Adrenal gland (tissue), 12 donors: Measurements from ENCODE around the gene SYDE1. TPM values are rescaled to one million over a fixed set of nuclear protein-coding genes. Genes with fewer than 3 reads are reported as not detected.
"Not testable (repeated sequence)": the region's sequence is repeated elsewhere in the genome, so short reads cannot be mapped to it uniquely, and the experiment has no call there.

ENCODE experiments used
- DNase-seq, 7 donors: peaks; one replicate each; pipeline ENCODE4 v3.0.0-alpha.2; 2019 to 2020
- H3K27ac ChIP-seq, 5 donors: fragments of 200-600 bp; sonication (generic) in 4 of 5; 1 replicate in 3 of 5; 2 replicates in 2 of 5; pipeline versions ENCODE4 v1.5.1 to v1.8.0; 2016 to 2020; ENCODE audit warnings: mild to moderate bottlenecking in 1 of 5
- H3K27me3 ChIP-seq: fragments of 200-600 bp; 2 replicates; pipeline ENCODE4 v1.8.0; 2021
- H3K36me3 ChIP-seq, 2 donors: fragments of 200-600 bp; replicated peaks in 1 of 2; 1 replicate in 1 of 2; 2 replicates in 1 of 2; pipeline versions ENCODE4 v1.5.1 to v1.8.0; 2018 to 2022
- H3K4me1 ChIP-seq, 2 donors: fragments of 200-600 bp; replicated peaks in 1 of 2; 1 replicate in 1 of 2; 2 replicates in 1 of 2; pipeline versions ENCODE4 v1.5.1 to v1.8.0; 2018 to 2021
- H3K4me3 ChIP-seq, 4 donors: fragments of 200-600 bp; sonication (generic) in 3 of 4; one replicate each; pipeline ENCODE4 v1.5.1; 2016 to 2018
- H3K9me3 ChIP-seq, 3 donors: fragments of 200-600 bp; sonication (generic) in 1 of 3; replicated peaks in 1 of 3; 1 replicate in 2 of 3; 2 replicates in 1 of 3; pipeline versions ENCODE4 v1.5.1 to v1.8.0; 2016 to 2021
- CTCF ChIP-seq, 6 experiments: fragments of 450-650 bp in 4 of 6; fragments of 200-600 bp in 2 of 6; sonication (generic) in 1 of 6; IDR thresholded peaks; 1 replicate in 5 of 6; 2 replicates in 1 of 6; pipeline versions ENCODE4 v1.5.1 to v1.8.0; 2016 to 2021; ENCODE audit warnings: antibody characterized with exemption in 6 of 6, mild to moderate bottlenecking in 2 of 6, moderate library complexity in 1 of 6
- POLR2A ChIP-seq, 2 donors: fragments of 450-650 bp; IDR thresholded peaks; one replicate each; pipeline ENCODE4 v1.6.1; 2017; ENCODE audit warnings: antibody characterized with exemption in 2 of 2, mild to moderate bottlenecking in 2 of 2, moderate library complexity in 1 of 2
- WGBS, 4 donors: extraction: QIAGEN DNeasy Blood & Tissue Kit in 2 of 4; methylation state at CpG; one replicate each; pipeline versions ENCODE4 v1.1.5 to v1.1.7; 2013 to 2017; 5-methylcytosine and 5-hydroxymethylcytosine counted together
- intact Hi-C, 2 donors: fragments of 100-400 bp; cut with DNase I; formaldehyde crosslinking; loops; one replicate each; pipeline versions ENCODE4 v1.14.1 to v1.15.0; 2022 to 2023
- polyA plus RNA-seq, 3 donors: library from polyadenylated mRNA; stranded (reverse); fragments of 200-250 nt in 2 of 3; fragments of 350-450 nt in 1 of 3; fragmentation: Illumina TruSeq in 1 of 3; extraction: RNeasy Lipid Tissue Mini Kit (QIAGEN cat#74804) in 1 of 3; gene quantifications; one replicate each; pipeline ENCODE4 v1.2.3, GENCODE V29; 2013 to 2014
- total RNA-seq, 9 donors: library from RNA; depleted of rRNA in 4 of 9; stranded (reverse); fragments of >200 nt in 4 of 9; fragments of 120-200 nt in 1 of 9; fragmentation: NEBNext Ultra II Directional in 1 of 9; extraction: Animal tissue kit (Norgen Biotek cat#: 25700) in 1 of 9; gene quantifications; one replicate each; pipeline versions ENCODE4 v1.1.0 to v1.2.4, GENCODE V29; 2013 to 2023
- donor health status: healthy with polysubstance abuse.
- donor health status: Bipolar disorder and iron deficiency.
- donor health status: DM: yes; HTN: yes; CAD: no.
- donor health status: DM: no; HTN: no; CAD: no.
- donor health status: DM: no; HTN: no; CAD: no.
- donor health status: DM: yes; HTN: yes; CAD: no.

SYDE1 gene
- total and polyA plus RNA-seq, 12 donors = 2.5 to 45.1 (median 28.7) TPM

DNA sequence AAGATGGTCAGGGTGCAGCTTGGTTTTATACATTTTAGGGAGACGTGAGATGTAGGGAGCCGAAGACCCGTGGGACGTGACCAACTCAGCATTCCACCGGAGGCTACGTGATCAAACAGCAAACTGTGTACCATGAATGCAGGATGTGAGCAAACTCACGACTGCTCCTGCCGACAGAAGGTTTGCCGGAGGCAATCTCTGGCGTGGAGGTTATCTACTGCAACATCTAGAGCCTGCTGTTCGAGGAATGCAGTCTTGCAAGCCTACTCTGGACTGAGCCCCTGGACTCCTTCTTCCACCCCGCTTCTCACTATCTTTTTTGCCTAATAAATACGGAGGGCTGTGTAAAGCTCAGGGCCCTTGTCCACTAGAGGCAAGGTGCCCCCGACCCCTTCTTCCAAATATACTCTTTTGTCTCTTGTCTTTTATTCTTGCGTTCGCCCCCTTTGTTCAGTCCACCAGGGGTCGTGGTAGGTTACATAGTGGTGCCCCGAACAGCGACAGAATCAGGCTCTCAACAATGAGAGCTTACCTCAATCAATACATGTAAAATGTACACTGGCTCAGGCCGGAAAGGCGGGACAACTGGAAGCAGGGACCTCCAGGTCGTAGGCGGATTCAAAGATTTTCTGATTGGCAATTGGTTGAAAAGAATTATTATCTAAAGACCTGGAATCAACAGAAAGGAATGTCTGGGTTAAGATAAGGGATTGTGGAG, 34.1 kb upstream of the SYDE1 start:
- Histone ChIP-seq H3K36me3 (no peaks in the 10 kb centered on the region), H3K4me3 (no peak overlapping the region), H3K27me3 (peaks cover 4% of the 10 kb centered on the region), H3K27ac (no peak overlapping the region), H3K4me1 (no peaks in the 10 kb centered on the region), H3K9me3 (no peaks in the 10 kb centered on the region)
- TF ChIP-seq CTCF (IDR thresholded peaks at IDR 0.05) (no peak), POLR2A (IDR thresholded peaks at IDR 0.05) (no peak)
- intact Hi-C loops = no loop called here
- DNase-seq = no peak
- 74 to 80% (median 78%) methylated on average over 22 to 23 of the region's 23 CpGs for WGBS, 4 donors

DNA sequence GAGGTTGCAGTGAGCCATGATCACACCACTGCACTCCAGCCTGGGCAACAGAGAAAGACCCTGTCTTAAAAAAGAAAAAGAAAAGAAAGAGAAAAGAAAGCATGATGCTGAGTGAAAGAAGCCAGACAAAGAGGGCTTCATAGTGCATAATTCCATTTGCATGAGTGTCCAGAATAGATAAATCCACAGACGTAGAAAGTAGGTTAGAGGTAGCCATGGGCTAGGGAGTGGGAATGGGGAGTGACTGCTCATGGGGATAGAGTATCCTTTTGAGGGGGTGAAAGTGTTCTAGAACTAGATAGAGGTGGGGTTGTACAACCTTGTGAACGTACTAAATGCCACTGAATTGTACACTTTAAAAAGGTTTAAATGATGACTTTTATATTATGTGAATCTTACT, 32.8 kb upstream of the SYDE1 start:
- Histone ChIP-seq H3K4me3 (no peak overlapping the region), H3K4me1 (no peaks in the 10 kb centered on the region), H3K27ac (no peak overlapping the region), H3K9me3 (no peaks in the 10 kb centered on the region), H3K27me3 (peaks cover 6% of the 10 kb centered on the region), H3K36me3 (no peaks in the 10 kb centered on the region)
- intact Hi-C loops = no loop called here
- TF ChIP-seq POLR2A (IDR thresholded peaks at IDR 0.05) (no peak), CTCF (IDR thresholded peaks at IDR 0.05) (no peak)
- DNase-seq = no peak
- WGBS, 4 donors = 51 to 61% (median 54%) methylated on average over 2 of the region's 2 CpGs

DNA sequence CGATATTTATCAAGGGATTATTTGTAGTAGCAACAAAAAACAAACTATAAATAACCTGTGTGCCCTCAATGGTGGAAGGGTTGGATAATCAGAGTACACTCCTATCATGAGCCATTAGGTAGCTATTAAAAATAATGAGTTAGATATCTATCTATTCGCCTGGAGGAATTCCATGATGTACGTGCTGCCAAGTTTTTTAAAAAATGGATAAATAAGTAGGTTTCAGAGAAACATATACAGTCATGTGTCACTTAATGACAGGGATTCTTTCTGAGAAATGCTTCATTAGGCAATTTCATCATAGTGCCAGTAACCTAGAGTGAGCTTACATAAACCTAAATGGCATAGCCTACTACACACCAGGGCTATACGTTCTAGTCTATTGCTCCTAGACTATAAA, 31.4 kb upstream of the SYDE1 start:
- Histone ChIP-seq H3K9me3 (no peaks in the 10 kb centered on the region), H3K4me1 (no peaks in the 10 kb centered on the region), H3K27ac (no peak overlapping the region), H3K4me3 (no peak overlapping the region), H3K36me3 (no peaks in the 10 kb centered on the region), H3K27me3 (peaks cover 11% of the 10 kb centered on the region)
- intact Hi-C loops = no loop called here
- TF ChIP-seq CTCF (IDR thresholded peaks at IDR 0.05) = no peak
- no peak for TF ChIP-seq POLR2A (IDR thresholded peaks at IDR 0.05)
- 70 to 82% (median 72%) methylated on average over 4 of the region's 4 CpGs for WGBS, 4 donors
- DNase-seq = no peak

GRCh38 chr19:15080002-15080401, 27.2 kb upstream of the SYDE1 start:
- H3K27me3 ChIP-seq = peaks cover 17% of the 10 kb centered on the region
- H3K27ac ChIP-seq, DNase-seq, intact Hi-C loops, H3K4me3 ChIP-seq, H3K9me3 ChIP-seq, H3K36me3 ChIP-seq, H3K4me1 ChIP-seq: not testable (repeated sequence)
- WGBS, 4 donors = 56 to 63% (median 60%) methylated on average over 4 of the region's 4 CpGs

DNA sequence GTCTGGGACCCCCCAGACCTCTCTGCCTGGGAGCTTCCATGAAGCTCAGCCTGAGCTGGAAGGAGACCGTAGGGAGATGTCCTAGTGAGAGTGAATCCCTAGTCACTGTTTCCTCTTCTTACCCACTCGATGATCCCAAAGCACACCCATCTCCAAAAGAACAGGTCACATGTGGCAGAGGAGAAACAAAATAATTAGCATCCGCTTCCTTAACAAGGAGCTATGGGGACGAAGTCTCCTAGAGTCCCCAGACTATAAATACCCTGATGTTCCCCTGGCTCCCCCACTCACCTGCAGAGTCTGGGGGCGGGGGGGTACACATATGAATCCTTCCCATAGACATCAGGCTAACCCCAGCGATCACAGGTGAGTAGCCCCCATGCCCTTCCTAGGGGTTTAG, 25.3 kb upstream of the SYDE1 start, which contains the start of gene OR1I1:
Gene OR1I1, plus strand, starts transcription at position 301 of the 400 bp plus-strand sequence. CDS start 4,855 bp downstream, outside the sequence.
- Histone ChIP-seq H3K4me1 (no peaks in the 10 kb centered on the region), H3K27me3 (peaks cover 17% of the 10 kb centered on the region), H3K27ac (no peak within 1 kb of the TSS), H3K9me3 (no peaks in the 10 kb centered on the region), H3K4me3 (no peak within 1 kb of the TSS), H3K36me3 (no peaks in the 10 kb centered on the region)
- TF ChIP-seq POLR2A (IDR thresholded peaks at IDR 0.05) (no peak), CTCF (IDR thresholded peaks at IDR 0.05) (no peak)
- 58 to 67% (median 63%) methylated on average over 5 to 6 of the region's 6 CpGs for WGBS, 4 donors
- no peak for DNase-seq
- intact Hi-C loops = no loop called here
